Lower leg skin (tissue), 4 donors: ENCODE results near the gene DOK4. TPM values are rescaled to one million over a fixed set of nuclear protein-coding genes. Genes with fewer than 3 reads are reported as not detected.

ENCODE experiments used
- DNase-seq, 2 donors: peaks; one replicate each; pipeline ENCODE4 v3.0.0-alpha.2; 2019; ENCODE audit warnings: low spot score in 2 of 2
- H3K4me3 ChIP-seq: fragments of 200-600 bp; sonication (generic); 2 replicates; pipeline ENCODE4 v1.5.1; 2017; ENCODE audit warnings: mild to moderate bottlenecking, low read depth; ENCODE audit not compliant: poor library complexity, severe bottlenecking
- CTCF ChIP-seq, 3 donors: fragments of 450-650 bp; IDR thresholded peaks; one replicate each; pipeline ENCODE4 v1.5.1; 2016; ENCODE audit warnings: antibody characterized with exemption in 3 of 3, mild to moderate bottlenecking in 3 of 3, moderate library complexity in 2 of 3
- POLR2A ChIP-seq, 2 donors: fragments of 450-650 bp; IDR thresholded peaks; one replicate each; pipeline ENCODE4 v1.6.1; 2016 to 2017; ENCODE audit warnings: antibody characterized with exemption in 2 of 2, mild to moderate bottlenecking in 1 of 2, moderate library complexity in 1 of 2
- WGBS, 2 donors: methylation state at CpG; one replicate each; pipeline ENCODE4 v1.1.5; 2018; 5-methylcytosine and 5-hydroxymethylcytosine counted together
- intact Hi-C: fragments of 100-400 bp; cut with DNase I; formaldehyde crosslinking; loops from one replicate; pipeline ENCODE4 v1.15.0; 2023; ENCODE audit warnings: low total_unique reads
- total RNA-seq, 4 donors: library from RNA; depleted of rRNA; stranded (reverse); fragments of >200 nt; gene quantifications; one replicate each; pipeline ENCODE4 v1.1.0, GENCODE V29; 2016

Gene DOK4
- total RNA-seq, 4 donors from 2014 or later = 38.9 to 60.5 (median 44.6) TPM

- intact Hi-C loops = no loop called here
- TF ChIP-seq POLR2A (IDR thresholded peaks at IDR 0.05) (no peak), CTCF (IDR thresholded peaks at IDR 0.05) (no peak)
These were observed 27.2 kb upstream of the DOK4 start for GRCh38 chr16:57513371-57514102.

GRCh38 chr16:57512296-57513001 is 26.2 kb upstream of the DOK4 start:
- WGBS, 2 donors = 91 to 93% methylated on average over 21 to 23 of the region's 23 CpGs
- no peak for DNase-seq
- intact Hi-C loops = no loop called here
- H3K4me3 ChIP-seq = no peak overlapping the region
- TF ChIP-seq CTCF (IDR thresholded peaks at IDR 0.05) (no peak), POLR2A (IDR thresholded peaks at IDR 0.05) (no peak)

More at GRCh38 chr16:57513371-57514102, 27.2 kb upstream of the DOK4 start:
- H3K4me3 ChIP-seq = no peak overlapping the region
- WGBS, 2 donors = 54 to 61% methylated on average over 14 of the region's 14 CpGs
- no peak for DNase-seq

- WGBS, 2 donors = 60 to 62% methylated on average over 10 of the region's 10 CpGs
- no peak for DNase-seq
- intact Hi-C loops = no loop called here
- no peak overlapping the region for H3K4me3 ChIP-seq
- TF ChIP-seq POLR2A (IDR thresholded peaks at IDR 0.05) (no peak), CTCF (IDR thresholded peaks at IDR 0.05) (no peak)
These were observed 24.0 kb upstream of the DOK4 start for GRCh38 chr16:57510016-57510871.

GRCh38 chr16:57509231-57509923 is 23.1 kb upstream of the DOK4 start:
- 65% methylated on average over 12 of the region's 12 CpGs for WGBS, 2 donors
- intact Hi-C loops = no loop called here
- TF ChIP-seq CTCF (IDR thresholded peaks at IDR 0.05) = no peak
- no peak for DNase-seq
- no peak overlapping the region for H3K4me3 ChIP-seq

GRCh38 chr16:57508035-57508425 is 21.7 kb upstream of the DOK4 start:
- WGBS, 2 donors = 78 to 90% methylated on average over 2 of the region's 3 CpGs
- intact Hi-C loops = no loop called here
- no peak overlapping the region for H3K4me3 ChIP-seq
- DNase-seq = no peak
- TF ChIP-seq CTCF (IDR thresholded peaks at IDR 0.05) (no peak), POLR2A (IDR thresholded peaks at IDR 0.05) (no peak)
